ENCODE measurements around the gene PRTN3.

DNA sequence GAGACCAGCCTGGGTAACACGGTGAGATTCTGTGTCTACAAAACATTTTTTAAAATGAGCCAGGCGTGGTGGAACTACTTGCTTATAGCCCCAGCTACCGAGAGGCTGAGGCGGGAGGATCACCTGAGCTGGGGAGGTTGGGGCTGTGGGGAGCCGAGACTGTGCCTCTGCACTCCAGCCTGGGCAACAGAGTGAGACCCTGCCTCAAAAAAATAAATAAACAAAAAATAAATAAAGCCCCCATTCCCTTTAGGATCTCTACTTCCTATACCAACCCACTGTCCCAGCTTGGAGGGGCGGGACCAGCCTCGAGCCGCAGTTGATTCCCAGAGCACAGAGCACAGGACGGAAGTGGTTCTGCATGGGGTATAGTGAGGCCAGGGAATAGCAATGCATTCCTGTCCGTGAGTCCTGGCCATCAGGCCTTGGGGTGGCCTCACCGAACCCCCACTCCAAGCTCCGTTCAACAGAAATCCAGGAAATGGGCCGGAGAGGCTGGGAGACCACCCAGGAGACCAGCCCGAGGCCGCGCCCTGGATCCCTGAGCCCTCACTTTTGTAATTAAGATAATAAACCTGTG lies 48.4 kb upstream of the PRTN3 start:
- TF ChIP-seq CTCF (IDR thresholded peaks at IDR 0.05; ENCODE audit: low read depth, low read length) (no peak), EZH2phosphoT487 (IDR thresholded peaks at IDR 0.05; ENCODE audit: low read depth) (no peak)
